Thoracic aorta (tissue), 2 donors: ENCODE data around the gene PIK3R3. TPM values are rescaled to one million over a fixed set of nuclear protein-coding genes. Genes with fewer than 3 reads are reported as not detected.
"Not testable (repeated sequence)": the region's sequence is repeated elsewhere in the genome, so short reads cannot be mapped to it uniquely, and the experiment has no call there.

Experiments used
- ATAC-seq: fragments of 150-250 bp; one replicate; pipeline ENCODE4 v1.8.0; 2017; ENCODE audit warnings: low read depth; ENCODE audit not compliant: insufficient number of reproducible peaks, low FRiP score
- DNase-seq: peaks from one replicate; pipeline ENCODE4 v3.0.0-alpha.2; 2020; ENCODE audit warnings: low spot score
- H3K27ac ChIP-seq, 2 donors: fragments of 200-600 bp; sonication (generic); 1 replicate in 1 of 2; 2 replicates in 1 of 2; pipeline ENCODE4 v1.5.1; 2016; ENCODE audit warnings: mild to moderate bottlenecking in 2 of 2, moderate library complexity in 2 of 2
- H3K27me3 ChIP-seq: fragments of 200-600 bp; sonication (generic); replicated peaks from 2 replicates; pipeline ENCODE4 v1.6.0; 2016; ENCODE audit warnings: mild to moderate bottlenecking; ENCODE audit not compliant: insufficient read depth
- H3K36me3 ChIP-seq: fragments of 200-600 bp; sonication (generic); one replicate; pipeline ENCODE4 v1.5.1; 2016
- H3K4me1 ChIP-seq, 2 donors: fragments of 200-600 bp; sonication (generic); 1 replicate in 1 of 2; 2 replicates in 1 of 2; pipeline versions ENCODE4 v1.5.1 to v1.6.0; 2016; ENCODE audit warnings: low read depth in 2 of 2, mild to moderate bottlenecking in 1 of 2; ENCODE audit not compliant: control insufficient read depth in 1 of 2
- H3K4me3 ChIP-seq: fragments of 200-600 bp; sonication (generic); 2 replicates; pipeline ENCODE4 v1.5.1; 2016; ENCODE audit warnings: mild to moderate bottlenecking
- H3K9me3 ChIP-seq: fragments of 200-600 bp; sonication (generic); 2 replicates; pipeline ENCODE4 v1.5.1; 2016
- total RNA-seq, 2 donors: library from RNA; depleted of rRNA; stranded (reverse); fragments of >200 nt; gene quantifications; one replicate each; pipeline versions ENCODE4 v1.1.0 to v1.2.3, GENCODE V29; 2016
- TF ChIP-seq, protein P1 (sequence below): fragments of 200-600 bp; sonication (generic); IDR thresholded peaks from one replicate; pipeline ENCODE4 v1.5.1; 2019; ENCODE audit warnings: antibody characterized with exemption

PIK3R3 gene
- total RNA-seq, 2 donors from 2014 or later = 9.5 to 30.1 TPM

DNA sequence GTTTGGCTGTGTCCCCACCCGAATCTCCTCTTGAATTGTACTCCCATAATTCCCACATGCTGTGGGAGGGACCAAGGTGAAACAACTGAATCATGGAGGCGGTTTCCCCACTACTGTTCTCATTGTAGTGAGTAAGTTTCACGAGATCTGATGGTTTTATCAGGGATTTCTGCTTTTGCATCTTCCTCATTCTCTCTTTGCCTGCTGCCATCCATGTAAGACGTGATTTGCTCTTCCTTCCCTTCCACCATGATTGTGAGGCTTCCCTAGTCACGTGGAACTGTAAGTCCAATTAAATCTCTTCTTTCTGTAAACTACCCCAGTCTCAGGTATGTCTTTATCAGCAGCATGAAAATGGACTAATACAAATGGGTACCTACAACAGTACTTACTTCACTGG is 73.5 kb downstream of the PIK3R3 start:
- Histone ChIP-seq H3K36me3 (no peaks in the 10 kb centered on the region), H3K4me1 (no peaks in the 10 kb centered on the region), H3K4me3 (no peak overlapping the region), H3K27me3 (no peaks in the 10 kb centered on the region), H3K27ac (no peak overlapping the region), H3K9me3 (no peaks in the 10 kb centered on the region)
- no peak for ATAC-seq
- TF ChIP-seq, protein P1, sequence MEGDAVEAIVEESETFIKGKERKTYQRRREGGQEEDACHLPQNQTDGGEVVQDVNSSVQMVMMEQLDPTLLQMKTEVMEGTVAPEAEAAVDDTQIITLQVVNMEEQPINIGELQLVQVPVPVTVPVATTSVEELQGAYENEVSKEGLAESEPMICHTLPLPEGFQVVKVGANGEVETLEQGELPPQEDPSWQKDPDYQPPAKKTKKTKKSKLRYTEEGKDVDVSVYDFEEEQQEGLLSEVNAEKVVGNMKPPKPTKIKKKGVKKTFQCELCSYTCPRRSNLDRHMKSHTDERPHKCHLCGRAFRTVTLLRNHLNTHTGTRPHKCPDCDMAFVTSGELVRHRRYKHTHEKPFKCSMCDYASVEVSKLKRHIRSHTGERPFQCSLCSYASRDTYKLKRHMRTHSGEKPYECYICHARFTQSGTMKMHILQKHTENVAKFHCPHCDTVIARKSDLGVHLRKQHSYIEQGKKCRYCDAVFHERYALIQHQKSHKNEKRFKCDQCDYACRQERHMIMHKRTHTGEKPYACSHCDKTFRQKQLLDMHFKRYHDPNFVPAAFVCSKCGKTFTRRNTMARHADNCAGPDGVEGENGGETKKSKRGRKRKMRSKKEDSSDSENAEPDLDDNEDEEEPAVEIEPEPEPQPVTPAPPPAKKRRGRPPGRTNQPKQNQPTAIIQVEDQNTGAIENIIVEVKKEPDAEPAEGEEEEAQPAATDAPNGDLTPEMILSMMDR = no peak
- DNase-seq = no peak

DNA sequence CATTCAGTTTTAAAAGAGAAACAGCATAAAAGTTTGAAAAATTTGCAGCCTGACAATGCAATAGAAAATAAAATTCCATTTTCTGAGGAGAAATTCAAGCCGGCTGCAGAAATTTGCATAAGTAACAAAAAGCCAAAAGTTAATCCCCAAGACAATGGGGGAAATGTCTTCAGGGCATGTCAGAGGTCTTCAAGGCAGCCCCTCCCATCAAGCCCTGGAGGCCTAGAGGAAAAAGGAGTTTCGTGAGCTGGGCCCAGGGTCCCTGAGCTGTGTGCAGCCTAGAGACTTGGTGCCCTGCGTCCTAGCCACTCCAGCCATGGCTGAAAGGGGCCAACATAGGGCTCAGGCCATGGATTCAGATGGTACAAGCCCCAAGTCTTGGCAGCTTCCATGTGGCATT is 74.6 kb downstream of the PIK3R3 start:
- Histone ChIP-seq H3K27me3 (no peaks in the 10 kb centered on the region), H3K27ac (no peak overlapping the region), H3K36me3 (no peaks in the 10 kb centered on the region), H3K9me3 (no peaks in the 10 kb centered on the region), H3K4me1 (no peaks in the 10 kb centered on the region), H3K4me3 (no peak overlapping the region)
- TF ChIP-seq, protein P1 = no peak
- DNase-seq (no peak), ATAC-seq (no peak)

GRCh38 chr1:46057215-46057614 is 75.2 kb downstream of the PIK3R3 start:
- not testable (repeated sequence) for DNase-seq, H3K4me1 ChIP-seq, H3K4me3 ChIP-seq, H3K9me3 ChIP-seq, H3K27ac ChIP-seq, ATAC-seq, H3K27me3 ChIP-seq, H3K36me3 ChIP-seq

- ATAC-seq = no peak
- no peaks in the 10 kb centered on the region for H3K4me1 ChIP-seq
- no peak overlapping the region for H3K4me3 ChIP-seq
- no peak for DNase-seq
- no peaks in the 10 kb centered on the region for H3K27me3 ChIP-seq
- H3K36me3 ChIP-seq = no peaks in the 10 kb centered on the region
- H3K27ac ChIP-seq = no peak overlapping the region
- TF ChIP-seq, protein P1 = no peak
- H3K9me3 ChIP-seq = no peaks in the 10 kb centered on the region
Observed at GRCh38 chr1:46056325-46056724, 76.1 kb downstream of the PIK3R3 start.

DNA sequence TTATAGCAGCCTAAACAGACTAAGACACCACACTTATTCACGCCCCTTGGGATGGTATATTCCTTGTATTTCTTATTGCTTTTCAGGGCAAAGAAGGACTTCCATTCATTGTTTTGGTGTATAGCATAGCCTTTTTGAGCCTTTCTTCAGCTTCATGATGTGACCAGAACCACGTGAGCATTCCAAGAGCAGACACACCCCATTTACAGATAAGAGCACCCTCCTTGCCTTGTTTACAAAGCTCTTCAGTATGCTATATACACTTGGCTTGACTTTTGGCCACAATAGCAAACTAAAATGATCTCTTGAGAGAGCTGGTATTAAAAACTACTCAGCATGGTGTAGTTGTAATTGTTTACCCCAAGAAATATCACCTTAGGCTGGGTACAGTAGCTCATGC is 78.7 kb downstream of the PIK3R3 start:
- Histone ChIP-seq H3K27ac (no peak overlapping the region), H3K4me1 (no peaks in the 10 kb centered on the region), H3K27me3 (no peaks in the 10 kb centered on the region), H3K4me3 (no peak overlapping the region), H3K36me3 (no peaks in the 10 kb centered on the region), H3K9me3 (no peaks in the 10 kb centered on the region)
- DNase-seq (no peak), ATAC-seq (no peak)
- TF ChIP-seq, protein P1 = no peak

- Histone ChIP-seq H3K27me3 (no peaks in the 10 kb centered on the region), H3K9me3 (no peaks in the 10 kb centered on the region), H3K4me3 (no peak overlapping the region), H3K4me1 (no peaks in the 10 kb centered on the region), H3K27ac (no peak overlapping the region), H3K36me3 (no peaks in the 10 kb centered on the region)
- DNase-seq (no peak), ATAC-seq (no peak)
- TF ChIP-seq, protein P1 = no peak
Observed at GRCh38 chr1:46044116-46044515, 88.3 kb downstream of the PIK3R3 start.
